K562 (cell line): ENCODE data around the gene OTOG. TPM values are rescaled to one million over a fixed set of nuclear protein-coding genes. Genes with fewer than 3 reads are reported as not detected.

Source experiments
- ESRRA ChIP-seq: fragments of 450-650 bp; IDR thresholded peaks from 2 replicates; pipeline ENCODE4 v1.6.1; 2014; ENCODE audit warnings: low read depth, mild to moderate bottlenecking, moderate library complexity, borderline replicate concordance
- GABPB1 ChIP-seq: sonication (generic); formaldehyde crosslinking; IDR thresholded peaks from 2 replicates; pipeline ENCODE4 v1.8.0; 2022; ENCODE audit warnings: mild to moderate bottlenecking, missing genetic modification reagents
- GATAD2B ChIP-seq: fragments of 450-650 bp; IDR thresholded peaks from 2 replicates; pipeline ENCODE4 v1.6.1; 2017; ENCODE audit warnings: mild to moderate bottlenecking, borderline replicate concordance
- MBD2 ChIP-seq: sonication (generic); IDR thresholded peaks from 2 replicates; pipeline ENCODE4 v1.6.1; 2016; ENCODE audit warnings: low read depth, borderline replicate concordance
- SRSF9 ChIP-seq: fragments of 200-400 bp; formaldehyde crosslinking; IDR thresholded peaks from 2 replicates; pipeline ENCODE4 v1.6.1; 2017; ENCODE audit warnings: low read depth, low read length, borderline replicate concordance
- TEAD4 ChIP-seq, 2 experiments: sonication (generic) in 1 of 2; formaldehyde crosslinking in 1 of 2; IDR thresholded peaks; 2 replicates each; pipeline versions ENCODE4 v1.6.1 to v1.8.0; 2012 to 2022; ENCODE audit warnings: borderline replicate concordance in 1 of 2, inconsistent platforms in 1 of 2, low read length in 1 of 2, mild to moderate bottlenecking in 1 of 2, missing genetic modification reagents in 1 of 2
- polyA plus RNA-seq, 8 experiments: library from polyadenylated mRNA; depleted of rRNA in 4 of 8; stranded (reverse) in 5 of 8; unstranded in 3 of 8; fragments of >200 nt; fragmentation: Nextera tagmentation in 2 of 8; fragmentation: Illumina TruSeq in 1 of 8; extraction: Ambion mirVana in 2 of 8; extraction: Trizol in 1 of 8; gene quantifications; 2 replicates each; pipeline versions ENCODE4 v1.2.1 to v1.2.3, GENCODE V29; 2011 to 2014; ENCODE audit warnings: inconsistent platforms in 1 of 8, missing spikeins in 1 of 8
- total RNA-seq, 7 experiments: library from RNA; depleted of rRNA in 6 of 7; stranded (reverse); fragments of >200 nt in 6 of 7; fragmentation: Illumina TruSeq in 2 of 7; extraction: Trizol in 2 of 7; gene quantifications; 2 replicates each; pipeline versions ENCODE4 v1.2.1 to v1.2.3, GENCODE V29; 2011 to 2021; ENCODE audit warnings: low replicate concordance in 1 of 7
- TF ChIP-seq, protein P1 (sequence below), 2 experiments: IDR thresholded peaks in 1 of 2; conservative IDR thresholded peaks in 1 of 2; 2 replicates each; pipeline ENCODE4 v1.6.1; 2016; ENCODE audit warnings: low read depth in 2 of 2, mild to moderate bottlenecking in 1 of 2, missing compliant biosample characterization in 1 of 2, missing genetic modification characterization in 1 of 2, moderate library complexity in 1 of 2
- TF ChIP-seq, protein P2 (sequence below): fragments of 200-800 bp; sonication (Bioruptor generic); IDR thresholded peaks from 2 replicates; pipeline ENCODE4 v1.6.1; 2016; ENCODE audit warnings: missing genetic modification characterization, missing compliant biosample characterization
- TF ChIP-seq, protein P3 (sequence below): fragments of 250-450 bp; sonication (Bioruptor Pico); IDR thresholded peaks from 2 replicates; pipeline ENCODE4 v1.9.0; 2021; ENCODE audit warnings: mild to moderate bottlenecking
- TF ChIP-seq, protein P4 (sequence below): fragments of 250-450 bp; sonication (Bioruptor Pico); IDR thresholded peaks from 2 replicates; pipeline ENCODE4 v1.9.0; 2021; ENCODE audit warnings: mild to moderate bottlenecking, inconsistent platforms
- TF ChIP-seq, protein P5 (sequence below): fragments of 150-350 bp; conservative IDR thresholded peaks from 2 replicates; pipeline ENCODE4 v1.6.1; 2014; ENCODE audit warnings: low read length

The OTOG gene
- total and polyA plus RNA-seq, 9 of the 15 experiments (the other 6 are each of a cell fraction or from before 2014, with no cell fraction given) = not detected

DNA sequence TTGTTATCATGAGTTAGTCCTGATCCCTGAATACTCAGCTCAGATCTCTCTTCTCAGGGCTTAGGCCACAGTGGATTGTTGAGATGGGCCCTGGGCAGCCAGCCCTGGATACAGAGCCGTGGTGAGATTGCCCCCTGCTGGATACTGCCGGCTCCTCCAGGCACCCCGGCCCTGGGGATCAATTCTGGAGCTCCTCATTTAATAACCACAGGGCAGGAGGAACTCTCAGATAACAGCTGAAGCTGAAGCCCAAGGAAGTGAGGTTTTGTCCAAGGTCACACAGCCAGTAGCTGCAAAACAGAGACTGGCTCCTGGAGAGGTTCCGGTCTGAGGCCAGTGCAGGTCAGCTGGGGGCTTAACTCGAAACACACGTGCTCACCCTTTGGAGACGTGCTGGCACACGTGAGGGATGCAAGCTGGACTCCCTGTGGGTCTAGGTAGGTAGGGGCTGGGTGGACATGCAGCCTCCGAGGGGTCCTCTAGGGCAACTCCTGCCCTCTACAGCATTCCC is 18.8 kb upstream of the OTOG start (continued):
- TF ChIP-seq MBD2 = no peak
- TF ChIP-seq TEAD4 (IDR thresholded peaks at IDR 0.05; ENCODE audit: low read length) = 0 out of 2 replicates have a peak, but pooled peaks have one; percentile 16
- no peak for TF ChIP-seq TEAD4 (CRISPR knock-in tag; IDR thresholded peaks at IDR 0.05; ENCODE audit: borderline replicate concordance)
- no peak for TF ChIP-seq GATAD2B
- TF ChIP-seq, protein P1, sequence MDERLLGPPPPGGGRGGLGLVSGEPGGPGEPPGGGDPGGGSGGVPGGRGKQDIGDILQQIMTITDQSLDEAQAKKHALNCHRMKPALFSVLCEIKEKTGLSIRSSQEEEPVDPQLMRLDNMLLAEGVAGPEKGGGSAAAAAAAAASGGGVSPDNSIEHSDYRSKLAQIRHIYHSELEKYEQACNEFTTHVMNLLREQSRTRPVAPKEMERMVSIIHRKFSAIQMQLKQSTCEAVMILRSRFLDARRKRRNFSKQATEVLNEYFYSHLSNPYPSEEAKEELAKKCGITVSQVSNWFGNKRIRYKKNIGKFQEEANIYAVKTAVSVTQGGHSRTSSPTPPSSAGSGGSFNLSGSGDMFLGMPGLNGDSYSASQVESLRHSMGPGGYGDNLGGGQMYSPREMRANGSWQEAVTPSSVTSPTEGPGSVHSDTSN (CRISPR knock-in tag; IDR thresholded peaks at IDR 0.05; ENCODE audit: low read depth) = no peak
- TF ChIP-seq, protein P1 (tag; conservative IDR thresholded peaks at IDR 0.05; ENCODE audit: low read depth) = no peak
- peak; percentile 60; the same call in 1 of the 2 replicates for TF ChIP-seq ESRRA
- TF ChIP-seq, protein P2, sequence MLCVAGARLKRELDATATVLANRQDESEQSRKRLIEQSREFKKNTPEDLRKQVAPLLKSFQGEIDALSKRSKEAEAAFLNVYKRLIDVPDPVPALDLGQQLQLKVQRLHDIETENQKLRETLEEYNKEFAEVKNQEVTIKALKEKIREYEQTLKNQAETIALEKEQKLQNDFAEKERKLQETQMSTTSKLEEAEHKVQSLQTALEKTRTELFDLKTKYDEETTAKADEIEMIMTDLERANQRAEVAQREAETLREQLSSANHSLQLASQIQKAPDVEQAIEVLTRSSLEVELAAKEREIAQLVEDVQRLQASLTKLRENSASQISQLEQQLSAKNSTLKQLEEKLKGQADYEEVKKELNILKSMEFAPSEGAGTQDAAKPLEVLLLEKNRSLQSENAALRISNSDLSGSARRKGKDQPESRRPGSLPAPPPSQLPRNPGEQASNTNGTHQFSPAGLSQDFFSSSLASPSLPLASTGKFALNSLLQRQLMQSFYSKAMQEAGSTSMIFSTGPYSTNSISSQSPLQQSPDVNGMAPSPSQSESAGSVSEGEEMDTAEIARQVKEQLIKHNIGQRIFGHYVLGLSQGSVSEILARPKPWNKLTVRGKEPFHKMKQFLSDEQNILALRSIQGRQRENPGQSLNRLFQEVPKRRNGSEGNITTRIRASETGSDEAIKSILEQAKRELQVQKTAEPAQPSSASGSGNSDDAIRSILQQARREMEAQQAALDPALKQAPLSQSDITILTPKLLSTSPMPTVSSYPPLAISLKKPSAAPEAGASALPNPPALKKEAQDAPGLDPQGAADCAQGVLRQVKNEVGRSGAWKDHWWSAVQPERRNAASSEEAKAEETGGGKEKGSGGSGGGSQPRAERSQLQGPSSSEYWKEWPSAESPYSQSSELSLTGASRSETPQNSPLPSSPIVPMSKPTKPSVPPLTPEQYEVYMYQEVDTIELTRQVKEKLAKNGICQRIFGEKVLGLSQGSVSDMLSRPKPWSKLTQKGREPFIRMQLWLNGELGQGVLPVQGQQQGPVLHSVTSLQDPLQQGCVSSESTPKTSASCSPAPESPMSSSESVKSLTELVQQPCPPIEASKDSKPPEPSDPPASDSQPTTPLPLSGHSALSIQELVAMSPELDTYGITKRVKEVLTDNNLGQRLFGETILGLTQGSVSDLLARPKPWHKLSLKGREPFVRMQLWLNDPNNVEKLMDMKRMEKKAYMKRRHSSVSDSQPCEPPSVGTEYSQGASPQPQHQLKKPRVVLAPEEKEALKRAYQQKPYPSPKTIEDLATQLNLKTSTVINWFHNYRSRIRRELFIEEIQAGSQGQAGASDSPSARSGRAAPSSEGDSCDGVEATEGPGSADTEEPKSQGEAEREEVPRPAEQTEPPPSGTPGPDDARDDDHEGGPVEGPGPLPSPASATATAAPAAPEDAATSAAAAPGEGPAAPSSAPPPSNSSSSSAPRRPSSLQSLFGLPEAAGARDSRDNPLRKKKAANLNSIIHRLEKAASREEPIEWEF = no peak
- no peak for TF ChIP-seq SRSF9
- TF ChIP-seq GABPB1 (CRISPR knock-in tag) = peak; percentile 54; the same call in 1 of the 2 replicates
- TF ChIP-seq, protein P3, sequence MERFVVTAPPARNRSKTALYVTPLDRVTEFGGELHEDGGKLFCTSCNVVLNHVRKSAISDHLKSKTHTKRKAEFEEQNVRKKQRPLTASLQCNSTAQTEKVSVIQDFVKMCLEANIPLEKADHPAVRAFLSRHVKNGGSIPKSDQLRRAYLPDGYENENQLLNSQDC (CRISPR knock-in tag) = no peak
- TF ChIP-seq, protein P4, sequence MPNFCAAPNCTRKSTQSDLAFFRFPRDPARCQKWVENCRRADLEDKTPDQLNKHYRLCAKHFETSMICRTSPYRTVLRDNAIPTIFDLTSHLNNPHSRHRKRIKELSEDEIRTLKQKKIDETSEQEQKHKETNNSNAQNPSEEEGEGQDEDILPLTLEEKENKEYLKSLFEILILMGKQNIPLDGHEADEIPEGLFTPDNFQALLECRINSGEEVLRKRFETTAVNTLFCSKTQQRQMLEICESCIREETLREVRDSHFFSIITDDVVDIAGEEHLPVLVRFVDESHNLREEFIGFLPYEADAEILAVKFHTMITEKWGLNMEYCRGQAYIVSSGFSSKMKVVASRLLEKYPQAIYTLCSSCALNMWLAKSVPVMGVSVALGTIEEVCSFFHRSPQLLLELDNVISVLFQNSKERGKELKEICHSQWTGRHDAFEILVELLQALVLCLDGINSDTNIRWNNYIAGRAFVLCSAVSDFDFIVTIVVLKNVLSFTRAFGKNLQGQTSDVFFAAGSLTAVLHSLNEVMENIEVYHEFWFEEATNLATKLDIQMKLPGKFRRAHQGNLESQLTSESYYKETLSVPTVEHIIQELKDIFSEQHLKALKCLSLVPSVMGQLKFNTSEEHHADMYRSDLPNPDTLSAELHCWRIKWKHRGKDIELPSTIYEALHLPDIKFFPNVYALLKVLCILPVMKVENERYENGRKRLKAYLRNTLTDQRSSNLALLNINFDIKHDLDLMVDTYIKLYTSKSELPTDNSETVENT = no peak
- TF ChIP-seq, protein P5, sequence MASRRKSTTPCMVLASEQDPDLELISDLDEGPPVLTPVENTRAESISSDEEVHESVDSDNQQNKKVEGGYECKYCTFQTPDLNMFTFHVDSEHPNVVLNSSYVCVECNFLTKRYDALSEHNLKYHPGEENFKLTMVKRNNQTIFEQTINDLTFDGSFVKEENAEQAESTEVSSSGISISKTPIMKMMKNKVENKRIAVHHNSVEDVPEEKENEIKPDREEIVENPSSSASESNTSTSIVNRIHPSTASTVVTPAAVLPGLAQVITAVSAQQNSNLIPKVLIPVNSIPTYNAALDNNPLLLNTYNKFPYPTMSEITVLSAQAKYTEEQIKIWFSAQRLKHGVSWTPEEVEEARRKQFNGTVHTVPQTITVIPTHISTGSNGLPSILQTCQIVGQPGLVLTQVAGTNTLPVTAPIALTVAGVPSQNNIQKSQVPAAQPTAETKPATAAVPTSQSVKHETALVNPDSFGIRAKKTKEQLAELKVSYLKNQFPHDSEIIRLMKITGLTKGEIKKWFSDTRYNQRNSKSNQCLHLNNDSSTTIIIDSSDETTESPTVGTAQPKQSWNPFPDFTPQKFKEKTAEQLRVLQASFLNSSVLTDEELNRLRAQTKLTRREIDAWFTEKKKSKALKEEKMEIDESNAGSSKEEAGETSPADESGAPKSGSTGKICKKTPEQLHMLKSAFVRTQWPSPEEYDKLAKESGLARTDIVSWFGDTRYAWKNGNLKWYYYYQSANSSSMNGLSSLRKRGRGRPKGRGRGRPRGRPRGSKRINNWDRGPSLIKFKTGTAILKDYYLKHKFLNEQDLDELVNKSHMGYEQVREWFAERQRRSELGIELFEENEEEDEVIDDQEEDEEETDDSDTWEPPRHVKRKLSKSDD = no peak
